Stimulated activated CD8-positive, alpha-beta memory T cell treated with anti-CD3 and anti-CD28 coated beads, Interleukin-12 subunit alpha, Interleukin-12 subunit beta, amount 100 ng/mL, for 1 hour (primary cell): ENCODE data around the gene GARIN1A.
"Not testable (repeated sequence)": the region's sequence is repeated elsewhere in the genome, so short reads cannot be mapped to it uniquely, and the experiment has no call there.

Source experiments
- DNase-seq: peaks from one replicate; pipeline ENCODE4 v3.0.0-alpha.2; 2020; ENCODE audit warnings: low read depth

Gene GARIN1A

DNA sequence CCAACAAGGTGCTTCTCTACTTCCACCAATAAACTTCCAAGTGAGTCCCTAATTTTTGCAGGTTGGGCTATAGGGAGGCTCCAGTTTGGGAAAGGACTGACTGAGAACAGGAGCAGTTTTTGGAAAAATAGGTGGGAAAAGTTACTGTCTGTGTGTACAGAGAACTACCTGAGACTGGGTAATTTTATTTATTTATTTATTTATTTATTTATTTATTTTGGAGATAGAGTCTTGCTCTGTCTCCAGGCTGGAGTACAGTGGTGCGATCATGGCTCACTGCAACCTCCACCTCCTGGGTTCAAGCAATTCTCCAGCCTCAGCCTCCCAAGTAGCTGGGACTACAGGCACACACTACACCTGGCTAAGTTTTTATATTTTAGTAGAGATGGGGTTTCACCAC, 11.2 kb downstream of the GARIN1A start:
- not testable (repeated sequence) for DNase-seq

DNA sequence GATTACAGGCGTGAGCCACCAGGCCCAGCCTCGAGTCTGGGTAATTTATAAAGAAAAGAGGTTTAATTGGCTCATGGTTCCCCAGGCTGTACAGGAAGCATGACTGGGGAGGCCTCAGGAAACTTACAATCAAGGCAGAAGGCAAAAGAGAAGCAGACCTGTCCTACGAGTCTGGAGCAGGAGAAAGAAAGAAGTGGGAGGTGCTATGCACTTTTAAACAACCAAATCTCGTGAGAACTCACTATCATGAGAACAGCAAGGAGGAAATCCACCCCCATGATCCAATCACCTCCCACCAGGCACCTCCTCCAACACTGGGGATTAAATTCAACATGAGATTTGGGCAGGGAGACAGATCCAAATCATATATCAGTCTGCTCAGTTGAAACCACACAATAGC, 11.6 kb downstream of the GARIN1A start:
- not testable (repeated sequence) for DNase-seq

GRCh38 chr7:128687131-128687530, 15.0 kb downstream of the GARIN1A start:
- no peak for DNase-seq

DNA sequence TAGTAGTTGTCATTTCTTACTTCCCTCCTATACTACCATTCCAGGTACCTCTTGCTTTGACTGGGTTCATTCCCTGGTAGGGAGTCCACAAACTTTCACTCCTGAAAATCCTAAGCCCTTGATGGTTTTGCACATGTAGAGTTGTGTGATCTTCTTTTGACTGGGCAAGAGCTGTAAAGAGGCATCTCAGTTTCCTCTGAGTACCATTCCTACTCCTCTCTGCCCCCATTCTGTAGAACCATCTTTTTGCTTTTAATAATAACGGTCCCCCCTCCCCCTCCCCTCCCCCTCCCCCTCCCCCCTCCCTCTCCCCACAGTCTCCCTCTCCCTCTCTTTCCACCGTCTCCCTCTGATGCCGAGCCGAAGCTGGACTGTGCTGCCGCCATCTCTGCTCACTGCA, 16.4 kb downstream of the GARIN1A start:
- no peak for DNase-seq

DNA sequence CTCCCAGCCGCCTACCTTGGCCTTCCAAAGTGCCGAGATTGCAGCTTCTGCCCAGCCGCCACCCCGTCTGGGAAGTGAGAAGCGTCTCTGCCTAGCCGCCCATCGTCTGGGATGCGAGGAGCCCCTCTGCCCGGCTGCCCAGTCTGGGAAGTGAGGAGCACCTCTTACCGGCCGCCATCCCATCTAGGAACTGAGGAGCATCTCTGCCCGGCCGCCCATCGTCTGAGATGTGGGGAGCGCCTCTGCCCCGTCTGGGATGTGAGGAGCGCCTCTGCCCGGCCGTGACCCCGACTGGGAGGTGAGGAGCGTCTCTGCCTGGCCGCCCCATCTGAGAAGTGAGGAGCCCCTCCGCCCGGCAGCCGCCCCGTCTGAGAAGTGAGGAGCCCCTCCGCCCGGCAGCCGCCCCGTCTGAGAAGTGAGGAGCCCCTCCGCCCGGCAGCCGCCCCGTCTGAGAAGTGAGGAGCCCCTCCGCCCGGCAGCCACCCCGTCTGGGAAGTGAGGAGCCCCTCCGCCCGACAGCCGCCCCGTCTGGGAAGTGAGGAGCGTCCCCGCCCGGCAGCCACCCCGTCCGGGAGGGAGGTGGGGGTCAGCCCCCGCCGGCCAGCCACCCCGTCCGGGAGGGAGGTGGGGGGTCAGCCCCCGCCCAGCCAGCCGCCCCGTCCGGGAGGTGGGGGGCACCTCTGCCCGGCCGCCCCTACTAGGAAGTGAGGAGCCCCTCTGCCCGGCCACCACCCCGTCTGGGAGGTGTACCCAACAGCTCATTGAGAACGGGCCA, 17.3 kb downstream of the GARIN1A start:
- not testable (repeated sequence) for DNase-seq

DNA sequence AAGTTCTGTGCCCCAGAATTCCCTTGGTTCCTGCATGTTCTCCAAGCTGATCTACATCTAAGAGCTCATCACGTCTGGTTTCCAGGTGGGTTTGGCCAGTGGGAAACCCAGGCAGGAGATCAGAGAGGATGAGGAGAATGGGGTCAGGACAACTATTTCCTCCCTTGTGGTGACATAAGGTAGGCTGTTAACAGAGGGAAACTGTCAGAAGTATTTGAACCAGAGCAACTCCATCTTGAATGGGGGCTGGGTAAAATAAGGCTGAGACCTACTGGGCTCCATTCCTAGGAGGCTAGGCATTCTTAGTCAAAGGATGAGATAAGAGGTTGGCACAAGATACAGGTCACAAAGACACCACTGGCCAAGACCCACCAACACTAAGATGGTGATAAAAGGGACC, 19.1 kb downstream of the GARIN1A start:
- no peak for DNase-seq

DNA sequence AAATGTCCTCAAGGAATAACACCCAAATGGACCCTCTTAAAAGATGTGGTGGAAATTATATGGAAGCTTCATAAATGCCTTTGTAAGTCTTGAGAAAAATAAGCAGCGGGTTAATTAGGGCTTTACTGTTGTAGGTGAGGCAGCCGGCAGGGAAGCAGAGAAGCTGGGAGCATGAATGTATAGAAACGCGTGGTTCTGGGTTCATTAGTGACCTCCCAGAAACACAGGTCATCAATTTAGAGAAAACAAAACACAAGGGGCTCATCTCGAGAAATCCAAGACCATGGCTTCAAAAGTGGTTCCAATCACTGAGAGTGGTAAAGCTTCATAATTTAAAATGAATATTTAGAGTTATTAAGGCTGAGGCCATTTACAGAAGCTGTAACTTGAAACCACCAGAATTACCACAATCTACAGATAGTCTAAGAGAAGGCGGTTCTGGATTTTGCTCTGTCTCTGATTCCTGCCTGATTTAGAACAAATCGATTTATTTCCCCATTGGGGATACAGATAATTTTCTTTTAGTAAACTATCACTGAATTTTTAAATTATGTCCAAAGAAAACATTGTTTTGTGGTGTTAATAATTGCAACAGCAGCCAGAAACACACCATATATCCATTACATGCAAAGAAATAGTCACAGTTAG, 20.7 kb downstream of the GARIN1A start:
- DNase-seq, result no peak

DNA sequence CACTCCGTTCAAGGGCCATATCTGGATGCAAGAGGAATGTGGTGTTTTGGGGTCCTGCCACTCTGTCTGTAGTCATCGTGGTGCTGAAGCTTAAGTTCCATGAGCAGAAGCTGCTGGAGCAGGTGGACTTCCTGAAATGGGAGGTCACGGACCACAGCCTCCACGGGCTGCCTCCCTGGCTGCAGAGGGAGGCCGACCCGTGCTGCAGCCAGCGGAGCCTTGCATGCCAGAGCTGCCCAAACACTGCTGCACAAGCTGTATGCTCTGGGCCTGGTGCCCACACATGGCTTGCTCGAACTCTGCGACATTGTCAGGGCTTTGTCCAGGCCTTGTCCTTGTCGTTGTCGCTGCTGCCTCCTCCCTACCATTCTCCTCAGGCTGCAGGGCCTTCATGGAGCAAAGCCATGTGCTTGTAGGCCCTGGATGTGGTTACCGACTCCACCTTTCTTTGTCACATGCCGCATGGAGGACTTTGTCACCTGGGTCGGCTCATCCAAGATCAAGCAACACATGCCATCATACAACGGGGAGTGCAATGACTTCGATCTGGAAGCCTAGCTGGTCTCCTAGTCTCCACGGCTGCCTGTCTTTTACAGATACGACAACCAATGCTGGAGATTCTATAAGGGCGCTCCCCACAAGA, 21.4 kb downstream of the GARIN1A start:
- no peak for DNase-seq

DNA sequence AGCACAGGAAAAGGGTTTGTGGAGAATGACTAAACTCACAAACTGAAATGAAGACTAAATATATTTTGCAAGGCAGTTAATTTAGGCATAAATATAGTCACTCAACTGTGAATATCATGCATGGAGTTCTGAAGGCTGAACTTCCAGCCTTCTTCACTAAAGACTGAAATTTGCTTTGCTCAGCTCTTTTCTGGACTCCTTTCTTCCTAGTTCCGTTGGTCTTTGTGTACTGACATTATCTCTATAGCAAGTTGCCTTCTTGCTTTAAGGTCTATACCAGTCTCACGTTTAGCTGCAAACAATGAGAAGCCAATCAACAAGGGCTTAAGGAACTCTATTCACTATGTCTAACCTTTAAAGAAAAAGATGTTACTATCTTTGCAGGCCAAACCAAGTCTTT, 22.6 kb downstream of the GARIN1A start:
- no peak for DNase-seq

DNA sequence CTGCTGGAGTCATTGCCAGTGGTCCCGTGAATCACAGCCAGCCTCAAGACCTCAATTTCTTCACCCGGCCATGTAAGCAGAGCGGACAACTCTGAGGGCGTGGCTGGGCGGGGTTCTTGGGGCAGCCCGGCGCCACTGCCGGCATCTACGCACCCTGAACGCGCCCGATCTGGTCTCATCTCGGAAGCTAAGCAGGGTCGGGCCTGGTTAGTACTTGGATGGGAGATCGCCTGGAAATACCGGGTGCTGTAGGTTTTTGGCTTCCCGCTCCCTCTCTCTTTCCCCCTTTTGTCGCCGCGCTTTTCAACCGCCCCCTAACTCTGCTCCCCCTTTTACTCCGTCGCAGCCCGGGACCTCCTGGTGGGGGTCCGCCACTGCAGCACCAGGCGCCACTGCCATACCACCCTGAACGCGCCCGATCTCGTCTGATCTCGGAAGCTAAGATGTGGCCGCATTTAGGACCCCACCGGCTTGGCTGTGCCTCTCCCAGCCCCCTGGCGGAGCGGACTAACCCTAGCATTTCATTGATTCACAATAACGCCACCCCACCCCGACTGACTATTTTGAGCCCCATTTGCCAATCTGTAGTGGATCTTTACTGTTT, 25.3 kb downstream of the GARIN1A start:
- peak; percentile 4 for DNase-seq

DNA sequence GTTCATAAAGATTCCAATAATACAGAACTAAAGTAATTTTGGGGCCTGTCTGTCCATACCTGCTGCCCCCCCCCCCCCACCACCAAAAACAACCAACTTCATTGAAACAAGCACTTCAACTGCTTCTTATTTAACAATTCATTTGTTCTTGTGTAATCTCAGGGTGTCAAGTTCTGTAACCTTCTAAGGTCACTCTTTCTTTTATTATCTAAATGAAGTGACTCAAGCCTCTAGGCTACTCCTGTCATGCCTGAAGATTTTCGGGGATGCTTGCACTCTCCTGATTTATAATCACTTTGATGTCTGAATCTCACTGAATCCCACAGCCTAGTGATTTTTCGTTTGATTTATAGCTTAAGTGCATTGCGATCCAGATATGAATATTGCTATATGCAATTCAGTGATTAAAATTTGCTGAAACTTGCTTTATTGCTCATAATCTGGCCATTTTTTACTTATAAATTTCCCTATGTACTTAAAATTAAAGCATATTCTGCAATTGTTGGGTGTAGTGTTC, 27.2 kb downstream of the GARIN1A start:
- DNase-seq, result no peak

GRCh38 chr7:128699895-128700294, 27.8 kb downstream of the GARIN1A start:
- no peak for DNase-seq

DNA sequence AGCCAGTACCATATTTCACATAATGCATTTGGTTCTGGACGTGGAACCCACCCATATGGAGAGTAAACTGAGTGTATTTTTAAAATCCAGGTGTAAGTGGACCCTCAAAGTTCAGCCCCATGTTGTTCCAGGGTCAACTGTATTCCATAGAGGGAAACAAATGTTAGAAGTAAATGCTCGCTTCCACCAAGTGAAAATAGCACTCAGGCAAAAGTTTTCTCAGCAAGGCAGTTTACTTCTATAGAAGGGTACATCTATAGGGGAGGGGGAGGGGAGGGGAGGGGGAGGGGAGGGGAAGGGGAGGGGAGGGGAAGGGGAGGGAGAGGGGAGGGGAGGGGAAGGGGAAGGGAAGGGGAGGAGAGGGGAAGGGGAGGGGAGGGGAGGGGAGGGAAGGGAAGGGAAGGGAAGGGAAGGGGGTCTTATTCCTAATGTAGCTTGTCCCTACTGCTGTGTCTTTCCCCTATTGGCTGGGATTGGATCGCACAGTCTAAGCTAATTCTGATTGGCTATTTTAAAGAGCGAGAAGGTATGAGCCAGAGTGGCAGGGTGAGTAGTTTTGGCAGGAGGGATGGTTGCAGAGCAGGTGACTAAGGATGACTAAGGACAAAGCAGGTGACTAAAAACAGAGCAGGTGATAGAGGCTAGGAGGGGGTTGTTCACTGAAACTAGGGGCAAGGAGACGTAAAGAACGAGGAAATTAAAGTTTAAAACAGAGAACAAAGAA, 29.1 kb downstream of the GARIN1A start:
- no peak for DNase-seq

DNA sequence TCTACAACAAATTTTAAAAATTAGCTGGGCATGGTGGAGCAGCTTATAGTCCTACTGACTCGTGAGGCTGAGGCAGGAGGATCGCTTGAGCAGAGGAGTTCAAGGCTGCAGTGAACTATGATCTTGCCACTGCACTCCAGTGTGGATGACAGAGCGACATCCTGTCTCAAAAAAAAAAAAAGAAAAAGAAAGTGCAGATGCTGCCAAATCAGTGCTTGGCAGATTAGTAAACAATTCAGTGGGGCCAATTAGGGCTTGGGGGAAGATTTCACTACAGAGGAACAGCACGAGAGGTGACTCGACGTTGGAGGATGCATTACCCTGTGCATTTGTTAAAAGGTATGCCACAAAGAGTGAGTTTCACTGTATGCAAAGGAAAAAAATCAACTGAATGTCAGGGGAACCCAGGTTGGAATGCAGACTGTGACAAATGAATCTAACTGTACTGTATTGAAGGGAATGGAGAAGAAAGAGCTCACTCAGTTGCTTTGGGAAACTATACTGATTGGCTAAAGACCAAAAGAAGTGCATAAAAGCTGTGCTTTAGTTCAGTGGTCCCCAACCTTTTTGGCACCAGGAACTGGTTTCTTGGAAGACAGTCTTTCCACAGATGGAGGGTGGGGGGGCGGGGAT, 31.6 kb downstream of the GARIN1A start:
- DNase-seq, result no peak

GRCh38 chr7:128705891-128706333, 33.8 kb downstream of the GARIN1A start:
- DNase-seq, result no peak

DNA sequence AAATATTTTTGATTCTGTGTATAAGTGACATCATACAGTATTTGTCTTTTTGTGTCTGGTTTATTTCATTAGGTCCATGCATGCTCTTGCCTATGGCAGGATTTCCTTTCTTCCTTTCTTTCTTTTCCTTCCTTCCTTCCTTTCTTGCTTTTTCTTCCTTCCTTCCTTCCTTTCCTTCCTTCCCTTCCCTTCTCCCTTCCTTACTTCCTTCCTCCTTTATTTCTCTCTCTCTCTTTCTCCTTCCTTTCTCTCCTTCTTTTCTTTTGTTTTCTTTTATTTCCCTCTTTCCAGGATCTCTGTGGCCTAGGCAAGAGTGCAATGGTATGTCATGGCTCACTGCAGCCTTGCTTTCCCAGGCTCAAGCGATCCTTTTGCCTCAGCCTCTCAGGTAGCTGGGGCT, 35.7 kb downstream of the GARIN1A start:
- DNase-seq, result no peak

DNA sequence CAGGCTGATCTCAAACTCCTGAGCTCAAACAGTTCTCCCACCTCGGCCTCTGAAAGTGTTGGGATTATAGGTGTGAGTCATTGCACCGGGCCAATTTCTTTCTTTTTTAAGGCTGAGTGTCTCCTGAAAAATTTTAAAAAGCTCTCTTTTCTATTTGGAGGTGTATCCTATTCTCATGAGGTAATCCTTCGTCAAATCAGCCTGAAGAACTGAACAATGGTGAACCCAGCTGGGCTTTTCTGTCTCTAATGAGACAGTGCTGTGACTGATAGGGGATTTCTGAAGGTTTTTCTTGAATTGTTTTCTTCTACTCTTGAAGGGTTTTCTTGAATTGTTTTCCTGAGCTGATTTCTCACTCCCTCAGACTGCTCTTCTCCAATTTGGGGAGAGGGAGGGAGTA, 36.1 kb downstream of the GARIN1A start:
- no peak for DNase-seq

DNA sequence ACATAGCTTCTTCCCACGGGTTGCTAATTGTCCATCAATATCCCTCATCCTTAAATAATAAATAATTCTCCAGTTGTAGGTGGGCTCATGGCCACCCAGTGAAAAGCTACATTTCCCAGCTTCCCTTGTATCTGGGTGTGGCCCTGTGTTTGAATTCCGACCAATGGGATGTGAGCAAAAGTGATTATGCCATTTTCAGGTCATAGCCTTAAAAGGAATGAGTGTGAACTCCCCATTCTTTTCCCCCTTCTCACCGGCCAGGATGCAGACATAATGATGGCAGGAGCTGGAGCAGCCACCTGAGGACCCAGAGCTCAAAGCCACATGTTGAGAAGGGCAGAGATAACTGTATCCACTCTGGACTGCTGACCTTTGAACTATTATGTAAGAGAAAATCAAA, 36.7 kb downstream of the GARIN1A start:
- no peak for DNase-seq

- no peak for DNase-seq
Observed at GRCh38 chr7:128710481-128710880, 38.4 kb downstream of the GARIN1A start.

DNA sequence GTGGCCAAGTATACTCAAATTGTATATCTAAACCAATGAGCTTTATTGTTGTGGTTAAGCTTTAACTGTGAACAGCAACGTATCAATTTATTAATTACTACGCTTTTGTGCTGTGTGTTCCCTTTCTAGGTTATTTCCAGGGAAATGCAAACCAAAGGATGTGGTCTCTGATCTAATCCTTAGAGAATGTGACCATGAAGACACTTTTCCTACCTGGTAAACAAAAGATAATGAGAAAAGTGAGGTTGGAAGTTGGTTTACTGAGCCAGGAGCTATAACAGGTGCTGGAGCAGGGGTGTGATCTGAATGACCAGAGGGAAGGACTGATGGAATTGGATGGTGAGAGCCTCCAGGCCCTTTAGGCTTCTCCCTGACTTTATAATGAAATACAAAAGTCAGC, 41.7 kb downstream of the GARIN1A start:
- DNase-seq, result no peak

GRCh38 chr7:128714701-128715495, 42.8 kb downstream of the GARIN1A start:
- DNase-seq, result no peak
